ENCODE data around the gene CALML4. TPM values are rescaled to one million over a fixed set of nuclear protein-coding genes. Genes with fewer than 3 reads are reported as not detected.
"Not testable (repeated sequence)": the region's sequence is repeated elsewhere in the genome, so short reads cannot be mapped to it uniquely, and the experiment has no call there.

The CALML4 gene
- total RNA-seq, 1 donor, result 2.2 TPM

DNA sequence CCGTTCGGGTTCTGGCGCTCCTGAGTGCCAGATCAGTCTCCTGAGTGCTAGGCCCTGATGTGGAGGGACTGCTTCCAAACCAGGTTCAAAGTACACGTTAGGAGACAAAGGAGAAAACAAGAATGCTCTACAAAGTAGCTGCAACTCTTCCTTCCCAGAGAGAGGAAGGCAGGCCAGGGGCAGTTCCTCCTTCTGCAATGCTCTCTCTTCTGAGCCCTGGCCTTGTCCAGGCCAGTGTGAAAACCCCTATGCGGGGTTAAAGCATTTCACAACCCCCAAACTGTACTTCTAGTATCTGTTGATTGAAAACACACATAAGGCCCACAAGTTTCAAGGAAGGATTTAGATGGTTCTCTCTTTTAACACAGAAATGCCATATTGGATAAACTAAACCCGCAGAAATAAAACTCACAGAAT, 9.7 kb upstream of the CALML4 start:
- Histone ChIP-seq H3K4me3 (ENCODE audit: insufficient read depth, low read length) (no peak overlapping the region), H3K36me3 (ENCODE audit: insufficient read depth, low read length) (peaks cover 9% of the 10 kb centered on the region), H3K79me2 (ENCODE audit: insufficient read depth, low read length) (peaks cover 53% of the 10 kb centered on the region)

DNA sequence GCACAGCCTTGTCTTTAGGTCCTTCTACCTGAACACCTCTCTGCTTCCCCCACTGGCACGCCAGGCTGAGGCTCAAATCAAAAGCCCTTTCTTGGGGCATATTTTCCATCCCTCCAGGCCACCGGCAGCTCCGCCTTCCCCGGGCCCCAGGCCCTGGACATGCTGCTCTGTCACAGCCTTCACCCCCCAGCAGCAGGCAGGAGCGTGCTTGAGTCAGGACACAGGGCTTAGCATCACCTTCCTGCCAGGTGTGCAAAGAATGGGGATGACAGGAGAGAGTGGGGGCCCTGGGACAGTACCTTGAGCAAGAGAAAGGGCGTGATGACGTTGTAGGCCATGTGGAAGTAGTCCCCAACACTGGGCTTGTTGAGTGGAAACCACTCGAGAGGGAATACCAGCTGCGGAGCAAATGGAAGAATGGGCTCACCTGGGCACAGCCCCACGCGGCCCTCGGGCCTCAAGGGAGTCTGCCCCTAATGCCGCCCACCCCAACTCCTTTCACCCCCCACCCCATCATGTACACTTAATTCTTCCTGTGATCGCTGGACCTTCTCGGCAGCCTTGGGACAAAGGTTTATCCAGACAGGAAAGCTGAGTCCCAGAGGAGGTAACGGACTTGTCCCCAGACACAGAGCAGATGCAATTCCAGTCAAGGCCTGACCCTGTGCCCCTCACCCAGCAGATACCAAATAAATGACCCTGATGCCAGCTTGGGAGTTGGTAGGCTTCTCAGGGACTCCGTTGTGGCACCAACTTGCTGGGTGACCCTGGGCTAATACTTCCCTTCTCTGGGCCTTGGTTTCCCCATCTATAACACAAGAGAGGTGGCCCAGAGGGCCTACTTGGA, 9.1 kb upstream of the CALML4 start:
- Histone ChIP-seq H3K27me3 (ENCODE audit: insufficient read depth, low read length) (no peaks in the 10 kb centered on the region), H3K36me3 (ENCODE audit: insufficient read depth, low read length) (peaks cover 9% of the 10 kb centered on the region), H3K4me3 (ENCODE audit: insufficient read depth, low read length) (no peak overlapping the region), H3K4me1 (ENCODE audit: insufficient read depth, low read length) (no peaks in the 10 kb centered on the region), H3K79me2 (ENCODE audit: insufficient read depth, low read length) (peaks cover 50% of the 10 kb centered on the region), H3K9me3 (ENCODE audit: low read depth, low read length) (no peaks in the 10 kb centered on the region), H3K27ac (ENCODE audit: low read depth, low read length) (no peak overlapping the region), H4K20me1 (ENCODE audit: insufficient read depth, low read length) (peaks cover 9% of the 10 kb centered on the region), H2AFZ (ENCODE audit: low read length) (no peak overlapping the region), H3K4me2 (ENCODE audit: insufficient read depth, low read length) (no peak overlapping the region)
- TF ChIP-seq, protein P1, sequence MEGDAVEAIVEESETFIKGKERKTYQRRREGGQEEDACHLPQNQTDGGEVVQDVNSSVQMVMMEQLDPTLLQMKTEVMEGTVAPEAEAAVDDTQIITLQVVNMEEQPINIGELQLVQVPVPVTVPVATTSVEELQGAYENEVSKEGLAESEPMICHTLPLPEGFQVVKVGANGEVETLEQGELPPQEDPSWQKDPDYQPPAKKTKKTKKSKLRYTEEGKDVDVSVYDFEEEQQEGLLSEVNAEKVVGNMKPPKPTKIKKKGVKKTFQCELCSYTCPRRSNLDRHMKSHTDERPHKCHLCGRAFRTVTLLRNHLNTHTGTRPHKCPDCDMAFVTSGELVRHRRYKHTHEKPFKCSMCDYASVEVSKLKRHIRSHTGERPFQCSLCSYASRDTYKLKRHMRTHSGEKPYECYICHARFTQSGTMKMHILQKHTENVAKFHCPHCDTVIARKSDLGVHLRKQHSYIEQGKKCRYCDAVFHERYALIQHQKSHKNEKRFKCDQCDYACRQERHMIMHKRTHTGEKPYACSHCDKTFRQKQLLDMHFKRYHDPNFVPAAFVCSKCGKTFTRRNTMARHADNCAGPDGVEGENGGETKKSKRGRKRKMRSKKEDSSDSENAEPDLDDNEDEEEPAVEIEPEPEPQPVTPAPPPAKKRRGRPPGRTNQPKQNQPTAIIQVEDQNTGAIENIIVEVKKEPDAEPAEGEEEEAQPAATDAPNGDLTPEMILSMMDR (IDR thresholded peaks at IDR 0.05; ENCODE audit: extremely low read depth, low read depth, low read length), result no peak
- DNase-seq (ENCODE audit: insufficient read length, low spot score, missing footprints), result no peak

More for the DNA sequence above, 9.7 kb upstream of the CALML4 start:
- no peaks in the 10 kb centered on the region for H3K9me3 ChIP-seq (ENCODE audit: low read depth, low read length)
- no peaks in the 10 kb centered on the region for H3K27me3 ChIP-seq (ENCODE audit: insufficient read depth, low read length)
- H4K20me1 ChIP-seq (ENCODE audit: insufficient read depth, low read length), result peaks cover 9% of the 10 kb centered on the region
- H3K4me1 ChIP-seq (ENCODE audit: insufficient read depth, low read length), result no peaks in the 10 kb centered on the region
- H3K4me2 ChIP-seq (ENCODE audit: insufficient read depth, low read length), result no peak overlapping the region
- no peak for DNase-seq (ENCODE audit: insufficient read length, low spot score, missing footprints)
- H2AFZ ChIP-seq (ENCODE audit: low read length), result no peak overlapping the region
- TF ChIP-seq, protein P1 (IDR thresholded peaks at IDR 0.05; ENCODE audit: extremely low read depth, low read depth, low read length), result no peak
- H3K27ac ChIP-seq (ENCODE audit: low read depth, low read length), result no peak overlapping the region

DNA sequence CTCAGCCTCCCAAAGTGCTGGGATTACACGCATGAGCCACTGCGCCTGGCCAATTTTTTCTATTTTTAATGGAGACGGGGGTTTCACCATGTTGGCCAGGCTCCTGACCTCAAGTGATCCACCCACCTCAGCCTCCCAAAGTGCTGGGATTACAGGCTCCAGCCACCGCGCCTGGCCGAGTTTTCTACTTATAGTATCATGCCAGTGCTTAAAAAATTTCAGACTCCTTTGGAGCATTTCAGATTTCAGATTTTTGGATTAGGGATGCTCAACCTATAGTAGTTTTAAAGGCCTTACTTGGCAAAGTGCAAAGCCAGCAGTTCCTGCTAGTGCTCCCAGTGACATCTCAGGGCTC, 8.3 kb upstream of the CALML4 start:
- not testable (repeated sequence) for H3K9me3 ChIP-seq (ENCODE audit: low read depth, low read length); H3K4me1 ChIP-seq (ENCODE audit: insufficient read depth, low read length); H3K27me3 ChIP-seq (ENCODE audit: insufficient read depth, low read length); H3K4me3 ChIP-seq (ENCODE audit: insufficient read depth, low read length); H3K27ac ChIP-seq (ENCODE audit: low read depth, low read length); H2AFZ ChIP-seq (ENCODE audit: low read length); H4K20me1 ChIP-seq (ENCODE audit: insufficient read depth, low read length); H3K36me3 ChIP-seq (ENCODE audit: insufficient read depth, low read length); DNase-seq (ENCODE audit: insufficient read length, low spot score, missing footprints); H3K4me2 ChIP-seq (ENCODE audit: insufficient read depth, low read length)
- H3K79me2 ChIP-seq (ENCODE audit: insufficient read depth, low read length), result peaks cover 46% of the 10 kb centered on the region

DNA sequence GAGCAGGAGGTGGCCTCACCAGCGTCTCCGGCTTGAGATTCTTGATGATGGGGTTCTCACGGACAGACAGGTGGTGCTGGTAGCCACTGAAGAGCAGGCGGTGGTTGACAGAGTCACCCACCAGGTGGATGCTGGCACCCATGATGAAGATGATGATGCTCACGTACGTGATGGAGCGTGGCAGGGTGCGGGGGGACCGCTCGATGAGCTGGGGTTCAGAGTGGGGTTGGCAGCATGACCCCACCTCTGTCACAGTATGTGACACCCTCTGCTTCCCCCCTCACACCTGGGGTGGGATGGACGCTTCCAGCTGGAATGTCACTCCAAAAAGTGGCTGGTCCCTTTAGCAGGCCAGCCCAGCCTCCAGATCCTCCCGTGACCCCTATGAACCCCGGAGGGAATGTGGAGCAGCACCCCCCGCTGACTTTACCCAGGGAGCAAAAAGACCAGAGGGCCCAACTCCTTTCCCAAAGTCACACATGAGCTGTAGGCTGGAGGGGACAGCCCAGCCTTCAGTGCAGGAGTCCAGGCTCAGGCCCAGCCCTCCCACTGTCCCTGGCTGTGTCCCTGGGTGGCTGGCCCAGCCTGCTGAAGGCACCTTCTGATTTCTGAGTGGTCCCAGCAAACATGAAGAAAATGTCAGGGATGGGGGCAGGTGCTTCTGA, 6.7 kb upstream of the CALML4 start:
- Histone ChIP-seq H3K79me2 (ENCODE audit: insufficient read depth, low read length) (peaks cover 34% of the 10 kb centered on the region), H3K4me1 (ENCODE audit: insufficient read depth, low read length) (no peaks in the 10 kb centered on the region), H3K27ac (ENCODE audit: low read depth, low read length) (no peak overlapping the region), H3K4me2 (ENCODE audit: insufficient read depth, low read length) (no peak overlapping the region), H3K36me3 (ENCODE audit: insufficient read depth, low read length) (no peaks in the 10 kb centered on the region), H3K9me3 (ENCODE audit: low read depth, low read length) (no peaks in the 10 kb centered on the region), H2AFZ (ENCODE audit: low read length) (no peak overlapping the region), H3K27me3 (ENCODE audit: insufficient read depth, low read length) (no peaks in the 10 kb centered on the region), H3K4me3 (ENCODE audit: insufficient read depth, low read length) (no peak overlapping the region), H4K20me1 (ENCODE audit: insufficient read depth, low read length) (peaks cover 6% of the 10 kb centered on the region)
- DNase-seq (ENCODE audit: insufficient read length, low spot score, missing footprints), result no peak
- TF ChIP-seq, protein P1 (IDR thresholded peaks at IDR 0.05; ENCODE audit: extremely low read depth, low read depth, low read length), result no peak
